Dedifferentiated amniotic fluid mesenchymal stem cell (primary cell): ENCODE results near the gene TEKT3.

Source experiments
- DNase-seq: peaks from one replicate; pipeline ENCODE4 v3.0.0-alpha.2; 2016; ENCODE audit errors: extremely low spot score

Gene TEKT3

GRCh38 chr17:15350777-15351477 is 9.5 kb upstream of the TEKT3 start:
- no peak for DNase-seq

GRCh38 chr17:15349119-15349518 is 7.7 kb upstream of the TEKT3 start:
- DNase-seq = no peak

GRCh38 chr17:15348021-15348420 is 6.6 kb upstream of the TEKT3 start:
- peak; percentile 19 for DNase-seq

- DNase-seq = no peak
Observed at GRCh38 chr17:15346066-15346595, 4.7 kb upstream of the TEKT3 start.

GRCh38 chr17:15343749-15344148 is 2.4 kb upstream of the TEKT3 start:
- no peak for DNase-seq

- DNase-seq = no peak
Observed at GRCh38 chr17:15342460-15342859, 1.1 kb upstream of the TEKT3 start.

GRCh38 chr17:15341966-15342365 is 569 bp upstream of the TEKT3 start:
- no peak for DNase-seq

- no peak for DNase-seq
Observed at GRCh38 chr17:15340966-15341365, 431 bp downstream of the TEKT3 start.

GRCh38 chr17:15335446-15335845 is 6.0 kb downstream of the TEKT3 start:
- no peak for DNase-seq

- no peak for DNase-seq
Observed at GRCh38 chr17:15334266-15334665, 7.1 kb downstream of the TEKT3 start.

GRCh38 chr17:15332338-15332737 is 9.1 kb downstream of the TEKT3 start:
- no peak for DNase-seq

- DNase-seq = no peak
Observed at GRCh38 chr17:15323131-15323530, 18.3 kb downstream of the TEKT3 start.

- no peak for DNase-seq
Observed at GRCh38 chr17:15321556-15322251, 19.7 kb downstream of the TEKT3 start.

- no peak for DNase-seq
Observed at GRCh38 chr17:15319452-15320010, 21.9 kb downstream of the TEKT3 start.

- DNase-seq = no peak
Observed at GRCh38 chr17:15311996-15312395, 29.4 kb downstream of the TEKT3 start.

- DNase-seq = no peak
Observed at GRCh38 chr17:15309793-15310192, 31.6 kb downstream of the TEKT3 start.

- no peak for DNase-seq
Observed at GRCh38 chr17:15309236-15309635, 32.2 kb downstream of the TEKT3 start.

GRCh38 chr17:15308758-15309157 is 32.6 kb downstream of the TEKT3 start:
- no peak for DNase-seq

GRCh38 chr17:15307710-15308111 is 33.7 kb downstream of the TEKT3 start:
- DNase-seq = no peak

GRCh38 chr17:15303851-15304250 is 37.5 kb downstream of the TEKT3 start:
- DNase-seq = no peak

GRCh38 chr17:15303268-15303667 is 38.1 kb downstream of the TEKT3 start:
- DNase-seq = no peak

GRCh38 chr17:15301845-15302244 is 39.6 kb downstream of the TEKT3 start:
- no peak for DNase-seq

- DNase-seq = no peak
Observed at GRCh38 chr17:15298176-15298575, 43.2 kb downstream of the TEKT3 start.
